SK-N-SH (cell line): ENCODE data around the gene SMIM22. TPM values are rescaled to one million over a fixed set of nuclear protein-coding genes. Genes with fewer than 3 reads are reported as not detected.

Experiments used
- CTCF ChIA-PET: fragments of 300-600, 350-600 bp; formaldehyde crosslinking; extraction: SDS; loops from one replicate; lab custom pipeline; 2021; lab: Yijun Ruan, JAX
- POLR2A ChIA-PET: fragments of 350-600 bp; sonication (Branson Sonifier 250); formaldehyde crosslinking; extraction: SDS; loops from one replicate; lab custom pipeline; 2020; ENCODE audit warnings: antibody characterized with exemption, inconsistent platforms; lab: Yijun Ruan, JAX
- DNase-seq: peaks from one replicate; pipeline ENCODE4 v3.0.0; 2012
- H2AFZ ChIP-seq: fragments of 200-600 bp; sonication (generic); 2 replicates; pipeline ENCODE4 v1.8.1; 2016; ENCODE audit warnings: antibody characterized with exemption, mild to moderate bottlenecking, low read depth
- H3F3A ChIP-seq: fragments of 200-600 bp; sonication (generic); replicated peaks from 2 replicates; pipeline ENCODE3; 2016; ENCODE audit warnings: antibody characterized with exemption, mild to moderate bottlenecking; ENCODE audit not compliant: insufficient read depth
- H3K27ac ChIP-seq, 2 experiments: fragments of 200-500 bp in 1 of 2; fragments of 200-600 bp in 1 of 2; sonication (Bioruptor generic) in 1 of 2; sonication (generic), shearing (Covaris generic) in 1 of 2; 2 replicates each; pipeline versions ENCODE4 v1.5.1 to v1.6.1; 2014 to 2016; ENCODE audit warnings: low read depth in 2 of 2, inconsistent platforms in 1 of 2, low read length in 1 of 2, mild to moderate bottlenecking in 1 of 2, mixed read lengths in 1 of 2
- H3K27me3 ChIP-seq: fragments of 200-600 bp; sonication (generic), shearing (Covaris generic); 2 replicates; pipeline ENCODE4 v1.6.1; 2016; ENCODE audit warnings: mixed run types; ENCODE audit not compliant: insufficient read depth
- H3K36me3 ChIP-seq, 2 experiments: fragments of 200-500 bp in 1 of 2; fragments of 200-600 bp in 1 of 2; sonication (Bioruptor generic) in 1 of 2; sonication (generic) in 1 of 2; replicated peaks in 1 of 2; 2 replicates each; pipeline versions ENCODE3 to v1.5.1; 2014 to 2016; ENCODE audit warnings: low read length in 1 of 2, mild to moderate bottlenecking in 1 of 2; ENCODE audit not compliant: insufficient read depth in 2 of 2, control insufficient read depth in 1 of 2
- H3K4me1 ChIP-seq, 2 experiments: fragments of 200-500 bp in 1 of 2; fragments of 200-600 bp in 1 of 2; sonication (Bioruptor generic) in 1 of 2; sonication (generic), shearing (Covaris generic) in 1 of 2; 2 replicates each; pipeline versions ENCODE4 v1.5.1 to v1.6.1; 2014 to 2016; ENCODE audit warnings: low read depth in 1 of 2, low read length in 1 of 2, mixed run types in 1 of 2; ENCODE audit not compliant: insufficient read depth in 2 of 2, control insufficient read depth in 1 of 2
- H3K4me2 ChIP-seq: fragments of 200-600 bp; sonication (generic), shearing (Covaris generic); 2 replicates; pipeline ENCODE4 v1.6.1; 2017; ENCODE audit warnings: mixed run types
- H3K4me3 ChIP-seq, 2 experiments: fragments of 200-500 bp in 1 of 2; fragments of 200-600 bp in 1 of 2; sonication (Bioruptor generic) in 1 of 2; sonication (generic), shearing (Covaris generic) in 1 of 2; 2 replicates each; pipeline versions ENCODE4 v1.5.1 to v1.8.1; 2014 to 2016; ENCODE audit warnings: low read depth in 2 of 2, inconsistent platforms in 1 of 2, low read length in 1 of 2, mild to moderate bottlenecking in 1 of 2, mixed read lengths in 1 of 2, moderate library complexity in 1 of 2
- H3K79me2 ChIP-seq: fragments of 200-600 bp; sonication (generic); 2 replicates; pipeline ENCODE4 v1.8.1; 2017; ENCODE audit warnings: mild to moderate bottlenecking; ENCODE audit not compliant: insufficient read depth
- H3K9ac ChIP-seq: fragments of 200-600 bp; sonication (generic); 2 replicates; pipeline ENCODE4 v1.6.1; 2017; ENCODE audit warnings: mixed run types
- H3K9me2 ChIP-seq: fragments of 200-600 bp; sonication (generic); 2 replicates; pipeline ENCODE4 v1.6.1; 2017; ENCODE audit warnings: mixed run types
- H3K9me3 ChIP-seq: fragments of 200-600 bp; sonication (generic); 2 replicates; pipeline ENCODE4 v1.6.1; 2017; ENCODE audit warnings: mixed run types, mild to moderate bottlenecking, moderate library complexity
- H4K20me1 ChIP-seq: fragments of 200-600 bp; sonication (generic); 2 replicates; pipeline ENCODE4 v1.6.1; 2017; ENCODE audit warnings: mild to moderate bottlenecking, mixed run types; ENCODE audit not compliant: insufficient read depth
- CHD2 ChIP-seq: fragments of 150-350 bp; IDR thresholded peaks from 2 replicates; pipeline ENCODE4 v1.6.1; 2018; ENCODE audit warnings: low read length; ENCODE audit not compliant: partially characterized antibody
- EP300 ChIP-seq, 2 experiments: IDR thresholded peaks; 2 replicates each; pipeline versions ENCODE4 v1.4.0 to v1.6.1; 2012; ENCODE audit warnings: borderline replicate concordance in 1 of 2, low read depth in 1 of 2, low read length in 1 of 2
- EZH2phosphoT487 ChIP-seq: fragments of 200-600 bp; sonication (generic); IDR thresholded peaks from 2 replicates; pipeline ENCODE4 v1.6.1; 2017; ENCODE audit warnings: low read depth, mixed run types, mild to moderate bottlenecking, antibody characterized with exemption, moderate library complexity, borderline replicate concordance
- FOXJ3 ChIP-seq: sonication (generic); formaldehyde crosslinking; IDR thresholded peaks from 2 replicates; pipeline ENCODE4 v1.5.1; 2020; ENCODE audit warnings: mild to moderate bottlenecking, missing genetic modification reagents
- GATA2 ChIP-seq: sonication (generic); formaldehyde crosslinking; IDR thresholded peaks from 2 replicates; pipeline ENCODE4 v1.5.0; 2020; ENCODE audit warnings: mild to moderate bottlenecking, missing genetic modification reagents
- IRF3 ChIP-seq: fragments of 150-350 bp; IDR thresholded peaks from 2 replicates; pipeline ENCODE4 v1.6.1; 2016; ENCODE audit warnings: mild to moderate bottlenecking, low read depth, low read length
- JUND ChIP-seq: IDR thresholded peaks from 2 replicates; pipeline ENCODE4 v1.4.0; 2012
- MXI1 ChIP-seq: IDR thresholded peaks from 2 replicates; pipeline ENCODE4 v1.6.1; 2012; ENCODE audit warnings: mild to moderate bottlenecking, low read depth, low read length, improper control_type of control experiment
- NFIC ChIP-seq: IDR thresholded peaks from 2 replicates; pipeline ENCODE4 v1.4.0; 2012; ENCODE audit warnings: borderline replicate concordance
- NRF1 ChIP-seq: IDR thresholded peaks from 2 replicates; pipeline ENCODE4 v1.6.1; 2012; ENCODE audit warnings: low read depth, mild to moderate bottlenecking, low read length
- RAD21 ChIP-seq: IDR thresholded peaks from 2 replicates; pipeline ENCODE4 v1.6.1; 2012; ENCODE audit warnings: mild to moderate bottlenecking, low read length
- RCOR1 ChIP-seq: fragments of 150-350 bp; IDR thresholded peaks from 2 replicates; pipeline ENCODE4 v1.6.1; 2017; ENCODE audit warnings: antibody characterized with exemption, low read length
- RFX5 ChIP-seq: IDR thresholded peaks from 2 replicates; pipeline ENCODE4 v1.6.1; 2012; ENCODE audit warnings: mild to moderate bottlenecking, improper control_type of control experiment, low read length
- RXRA ChIP-seq: IDR thresholded peaks from 2 replicates; pipeline ENCODE4 v1.4.0; 2012; ENCODE audit warnings: low read depth, mild to moderate bottlenecking, borderline replicate concordance
- TAF1 ChIP-seq: IDR thresholded peaks from 2 replicates; pipeline ENCODE4 v1.6.1; 2012; ENCODE audit warnings: low read depth, mild to moderate bottlenecking, low read length, moderate library complexity, borderline replicate concordance
- TCF12 ChIP-seq: IDR thresholded peaks from 2 replicates; pipeline ENCODE4 v1.4.0; 2012
- TEAD4 ChIP-seq: IDR thresholded peaks from 2 replicates; pipeline ENCODE4 v1.4.0; 2012; ENCODE audit warnings: mild to moderate bottlenecking, borderline replicate concordance; ENCODE audit not compliant: insufficient read depth
- USF1 ChIP-seq: IDR thresholded peaks from 2 replicates; pipeline ENCODE4 v1.4.0; 2012; ENCODE audit warnings: low read depth, borderline replicate concordance
- WGBS: methylation state at CpG from one replicate; pipeline ENCODE4 v1.1.6; 2017; ENCODE audit warnings: low lambda C conversion rate; 5-methylcytosine and 5-hydroxymethylcytosine counted together
- polyA plus RNA-seq, 3 experiments: library from polyadenylated mRNA; depleted of rRNA; stranded (reverse); fragments of >200 nt; gene quantifications; 2 replicates each; pipeline ENCODE4 v1.2.3, GENCODE V29; 2012
- TF ChIP-seq, protein P1 (sequence below): fragments of 150-350 bp; IDR thresholded peaks from 2 replicates; pipeline ENCODE4 v1.6.1; 2017; ENCODE audit warnings: antibody characterized with exemption, low read length, low read depth, borderline replicate concordance

SMIM22 gene
- polyA plus RNA-seq, 1 of the 3 experiments (the other 2 are of a cell fraction), result not detected

DNA sequence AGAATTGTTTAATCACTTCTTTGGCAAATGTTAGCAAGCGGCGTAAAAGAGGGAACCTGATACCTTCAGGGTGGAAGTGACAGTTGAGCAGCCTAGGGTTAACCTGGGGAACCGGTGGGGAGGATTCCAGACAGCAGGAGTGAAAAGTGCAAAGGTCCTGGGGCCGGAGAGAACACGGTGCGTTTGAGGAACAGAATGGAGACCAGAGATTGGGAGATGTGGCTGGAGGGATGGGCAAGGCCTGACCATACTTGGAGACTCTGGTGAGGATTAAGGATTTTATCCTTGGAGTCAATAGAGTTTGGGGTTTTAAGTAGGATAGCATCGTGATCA, 25.9 kb upstream of the SMIM22 start:
- no peaks in the 10 kb centered on the region for H3K27me3 ChIP-seq
- no peak for TF ChIP-seq RAD21
- no peak for TF ChIP-seq EZH2phosphoT487
- no peak for TF ChIP-seq TAF1
- H3K9ac ChIP-seq, result no peak overlapping the region
- no peak for DNase-seq
- peak overlapping the region; percentile 88; the same call in 1 of the 2 replicates for H2AFZ ChIP-seq
- peaks cover 5 to 23% of the 10 kb centered on the region in 2 experiments; a peak in 2 of 4 replicates for H3K4me1 ChIP-seq
- H3K79me2 ChIP-seq, result peaks cover 26% of the 10 kb centered on the region
- H3K36me3 ChIP-seq, result peaks cover 0 to 2% of the 10 kb centered on the region in 2 experiments
- H3K27ac ChIP-seq, result peak overlapping the region in 1 of 2 experiments; percentile 75; a peak in 1 of 4 replicates
- WGBS, result 83% methylated on average over 7 of the region's 7 CpGs
- peak overlapping the region; percentile 78 for H3K4me2 ChIP-seq
- CTCF ChIA-PET, result no interaction called here
- H3K9me3 ChIP-seq, result no peaks in the 10 kb centered on the region
- POLR2A ChIA-PET, result interaction anchor here (1.3 to 2.8 kb wide), 4 partner anchors 9 to 35 kb away, joined by 3 to 16 read pairs (median 6); partner anchors contain the start of genes ANKS3, DNAAF8 and ROGDI
- peaks cover 6% of the 10 kb centered on the region for H3F3A ChIP-seq
- peak overlapping the region in 1 of 2 experiments; percentile 58; a peak in 2 of 4 replicates for H3K4me3 ChIP-seq
- H3K9me2 ChIP-seq, result no peaks in the 10 kb centered on the region
- no peaks in the 10 kb centered on the region for H4K20me1 ChIP-seq

DNA sequence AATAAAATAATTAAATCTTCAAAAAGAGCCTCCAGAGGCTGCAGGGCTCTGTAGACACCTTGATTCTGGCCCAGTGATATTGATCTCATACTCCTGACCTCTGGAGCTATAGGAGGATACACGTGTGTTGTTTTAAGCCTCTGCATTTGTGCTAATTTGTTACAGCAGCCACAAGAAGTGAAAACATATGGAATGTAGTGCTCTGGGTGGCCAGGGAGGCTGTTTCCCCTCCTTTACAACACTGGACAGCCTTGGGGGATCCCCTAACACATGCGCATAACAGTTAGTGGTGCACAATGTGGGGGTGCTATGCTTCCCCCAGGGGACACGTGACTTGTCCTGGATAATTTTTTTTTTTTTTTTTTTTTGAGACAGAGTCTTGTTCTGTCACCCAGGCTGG, 23.5 kb upstream of the SMIM22 start:
- no peaks in the 10 kb centered on the region for H3K9me2 ChIP-seq
- H3K36me3 ChIP-seq, result no peaks in the 10 kb centered on the region
- H3K9me3 ChIP-seq, result no peaks in the 10 kb centered on the region
- peaks cover 0 to 16% of the 10 kb centered on the region in 2 experiments; a peak in 1 of 4 replicates for H3K4me1 ChIP-seq
- no peak overlapping the region for H3K4me3 ChIP-seq
- TF ChIP-seq, protein P1, sequence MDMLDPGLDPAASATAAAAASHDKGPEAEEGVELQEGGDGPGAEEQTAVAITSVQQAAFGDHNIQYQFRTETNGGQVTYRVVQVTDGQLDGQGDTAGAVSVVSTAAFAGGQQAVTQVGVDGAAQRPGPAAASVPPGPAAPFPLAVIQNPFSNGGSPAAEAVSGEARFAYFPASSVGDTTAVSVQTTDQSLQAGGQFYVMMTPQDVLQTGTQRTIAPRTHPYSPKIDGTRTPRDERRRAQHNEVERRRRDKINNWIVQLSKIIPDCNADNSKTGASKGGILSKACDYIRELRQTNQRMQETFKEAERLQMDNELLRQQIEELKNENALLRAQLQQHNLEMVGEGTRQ, result no peak
- TF ChIP-seq USF1 (0 out of 2 replicates have a peak, but pooled peaks have one; percentile 24), JUND (no peak), MXI1 (peak; percentile 25; the same call in 1 of the 2 replicates), CHD2 (peak; percentile 38), RXRA (no peak), NRF1 (peak; percentile 49; the same call in 1 of the 2 replicates), RCOR1 (peak; percentile 80), RAD21 (0 out of 2 replicates have a peak, but pooled peaks have one; percentile 11), FOXJ3 (CRISPR knock-in tag) (no peak; the same call in 1 of the 2 replicates), EP300 (IDR thresholded peaks at IDR 0.05; ENCODE audit: borderline replicate concordance in 1 of 2, low read depth in 1 of 2, low read length in 1 of 2) (peak in 1 of 2 experiments; percentile 70; a peak in 2 of 4 replicates), RFX5 (no peak), GATA2 (CRISPR knock-in tag) (peak; percentile 78), TEAD4 (no peak), TCF12 (no peak), IRF3 (no peak), NFIC (no peak)
- no peaks in the 10 kb centered on the region for H3K27me3 ChIP-seq
- POLR2A ChIA-PET, result interaction anchor here (0.7 to 0.8 kb wide), 2 partner anchors 31 kb away, joined by 3 to 4 read pairs; partner anchors contain the start of gene ROGDI
- H3F3A ChIP-seq, result peaks cover 6% of the 10 kb centered on the region
- H3K27ac ChIP-seq, result peak overlapping the region in 1 of 2 experiments; percentile 65; a peak in 2 of 4 replicates
- peak; percentile 85 for DNase-seq
- no peak overlapping the region for H3K4me2 ChIP-seq
- 0 out of 2 replicates have a peak overlapping the region, but pooled peaks have one; percentile 56 for H2AFZ ChIP-seq
- peaks cover 3% of the 10 kb centered on the region; the same call in 1 of the 2 replicates for H3K79me2 ChIP-seq
- no peak overlapping the region for H3K9ac ChIP-seq
- CTCF ChIA-PET, result interaction anchor here (1.0 kb wide), 1 partner anchor 17 kb away, joined by 3 read pairs; no protein-coding TSS in a partner anchor
- H4K20me1 ChIP-seq, result no peaks in the 10 kb centered on the region
- 53% methylated on average over 3 of the region's 3 CpGs for WGBS
